Fibroblast of villous mesenchyme (primary cell): ENCODE measurements around the gene STPG1. TPM values are rescaled to one million over a fixed set of nuclear protein-coding genes. Genes with fewer than 3 reads are reported as not detected.

Source experiments
- DNase-seq: peaks from one replicate; pipeline ENCODE4 v3.0.0-alpha.2; 2010; ENCODE audit warnings: low read depth
- H3K4me3 ChIP-seq: 2 replicates; pipeline ENCODE4 v1.5.1; 2011; ENCODE audit warnings: low read depth, mild to moderate bottlenecking, low read length
- CTCF ChIP-seq: IDR thresholded peaks from 2 replicates; pipeline ENCODE4 v1.5.1; 2012; ENCODE audit warnings: low read depth, mild to moderate bottlenecking, low read length; ENCODE audit not compliant: insufficient read depth
- total RNA-seq: library from RNA; depleted of rRNA; stranded (reverse); fragments of >200 nt; gene quantifications from 2 replicates; pipeline ENCODE4 v1.2.3, GENCODE V29; 2012

The STPG1 gene
- total RNA-seq, 1 donor = 9.9 TPM

DNA sequence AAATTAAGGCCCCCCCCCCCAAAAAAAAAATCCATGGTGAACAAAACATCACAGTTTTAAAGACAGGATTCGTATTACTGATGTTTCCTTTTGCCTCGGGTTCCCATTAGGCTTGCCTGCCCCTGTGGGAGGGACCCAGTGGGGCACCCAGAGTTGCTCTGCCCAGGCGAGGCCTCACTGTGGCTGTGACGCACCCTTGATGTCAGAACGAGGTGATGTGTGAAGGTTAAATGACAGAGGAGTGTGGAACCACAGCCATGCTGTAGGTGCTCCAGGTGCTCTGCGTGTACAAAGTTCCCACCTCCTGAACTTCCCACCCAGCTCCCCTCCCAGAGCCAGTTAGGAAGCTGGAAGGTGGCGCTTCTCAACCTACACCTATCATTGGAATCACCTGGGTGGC, 56.5 kb downstream of the STPG1 start:
- no peak for TF ChIP-seq CTCF
- no peak overlapping the region for H3K4me3 ChIP-seq
- DNase-seq = no peak

GRCh38 chr1:24355466-24355865, 58.1 kb downstream of the STPG1 start:
- DNase-seq = no peak
- no peak overlapping the region for H3K4me3 ChIP-seq
- no peak for TF ChIP-seq CTCF

DNA sequence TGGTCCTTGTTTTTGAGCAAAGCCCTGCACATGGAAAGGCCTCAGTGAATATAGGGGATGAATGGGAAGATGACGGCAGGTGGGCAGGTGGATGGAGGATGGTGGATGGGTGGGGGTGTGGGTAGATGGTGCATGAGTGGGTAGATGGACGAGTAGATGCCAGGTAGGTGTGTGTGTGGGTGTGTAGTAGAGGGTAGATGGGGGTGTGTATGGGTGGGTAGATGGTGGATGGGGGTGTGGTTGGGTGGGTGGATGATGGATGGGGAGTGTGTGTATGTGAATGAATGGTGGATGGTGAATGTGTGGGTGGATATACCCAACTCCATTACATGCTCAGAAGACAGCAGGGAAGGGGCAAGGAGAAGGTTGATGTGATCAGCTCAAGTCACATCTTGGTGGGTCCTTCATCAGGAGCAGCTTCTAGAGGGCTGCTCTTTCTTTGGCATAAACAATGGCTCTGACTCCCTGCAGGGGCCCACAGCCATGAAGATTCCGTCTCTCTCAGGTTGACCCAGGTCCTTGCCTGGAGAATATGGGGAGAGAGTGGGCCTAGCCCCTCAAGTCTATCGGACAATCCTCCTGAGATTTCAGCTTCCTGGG, 60.2 kb downstream of the STPG1 start:
- H3K4me3 ChIP-seq = no peak overlapping the region
- DNase-seq = no peak
- no peak for TF ChIP-seq CTCF

GRCh38 chr1:24351918-24352627, 61.5 kb downstream of the STPG1 start:
- no peak overlapping the region for H3K4me3 ChIP-seq
- no peak for TF ChIP-seq CTCF
- DNase-seq = peak; percentile 11

- TF ChIP-seq CTCF = no peak
- no peak for DNase-seq
- no peak overlapping the region for H3K4me3 ChIP-seq
These were observed 62.3 kb downstream of the STPG1 start for GRCh38 chr1:24351247-24351646.

GRCh38 chr1:24349891-24350290, 63.7 kb downstream of the STPG1 start:
- no peak for TF ChIP-seq CTCF
- DNase-seq = no peak
- no peak overlapping the region for H3K4me3 ChIP-seq
